Trophoblast cell (in vitro differentiated cells and primary cell): ENCODE data around the gene CYTH1.

Experiments
- DNase-seq, 2 donors: peaks; one replicate each; pipeline ENCODE4 v3.0.0-alpha.2; 2016
- H2AFZ ChIP-seq: 2 replicates; pipeline ENCODE4 v1.6.1; 2013; ENCODE audit warnings: low read length, moderate library complexity, mild to moderate bottlenecking; ENCODE audit not compliant: insufficient read depth, poor library complexity
- H2AK5ac ChIP-seq: 2 replicates; pipeline ENCODE4 v1.6.1; 2013; ENCODE audit warnings: mild to moderate bottlenecking, low read length
- H2BK120ac ChIP-seq: 2 replicates; pipeline ENCODE4 v1.6.1; 2013; ENCODE audit warnings: low read length, mild to moderate bottlenecking, moderate library complexity; ENCODE audit not compliant: insufficient read depth, poor library complexity
- H2BK12ac ChIP-seq: 2 replicates; pipeline ENCODE4 v1.6.1; 2013; ENCODE audit warnings: mild to moderate bottlenecking, low read length, moderate library complexity
- H2BK5ac ChIP-seq: 2 replicates; pipeline ENCODE4 v1.6.1; 2013; ENCODE audit warnings: low read length, low read depth, moderate library complexity, mild to moderate bottlenecking; ENCODE audit not compliant: poor library complexity
- H3K14ac ChIP-seq: 2 replicates; pipeline ENCODE4 v1.6.1; 2013; ENCODE audit warnings: mild to moderate bottlenecking, low read length
- H3K18ac ChIP-seq: 2 replicates; pipeline ENCODE4 v1.6.1; 2013; ENCODE audit warnings: mild to moderate bottlenecking, low read length
- H3K23ac ChIP-seq: 2 replicates; pipeline ENCODE4 v1.6.1; 2013; ENCODE audit warnings: low read length
- H3K27ac ChIP-seq: 2 replicates; pipeline ENCODE4 v1.5.1; 2013; ENCODE audit warnings: low read depth, mild to moderate bottlenecking, inconsistent platforms, low read length, moderate library complexity
- H3K27me3 ChIP-seq: 2 replicates; pipeline ENCODE4 v1.6.1; 2013; ENCODE audit warnings: inconsistent platforms, mild to moderate bottlenecking, low read length, moderate library complexity; ENCODE audit not compliant: insufficient read depth
- H3K36me3 ChIP-seq, 2 experiments: 1 replicate in 1 of 2; 2 replicates in 1 of 2; pipeline ENCODE4 v1.6.1; 2013; ENCODE audit warnings: low read length in 2 of 2, mild to moderate bottlenecking in 2 of 2, moderate library complexity in 1 of 2; ENCODE audit not compliant: insufficient read depth in 2 of 2, control insufficient read depth in 1 of 2
- H3K4ac ChIP-seq: 2 replicates; pipeline ENCODE4 v1.6.1; 2013; ENCODE audit warnings: low read depth, mild to moderate bottlenecking, low read length, moderate library complexity
- H3K4me1 ChIP-seq, 2 experiments: 1 replicate in 1 of 2; 2 replicates in 1 of 2; pipeline ENCODE4 v1.6.1; 2013; ENCODE audit warnings: low read length in 2 of 2, mild to moderate bottlenecking in 2 of 2, moderate library complexity in 1 of 2; ENCODE audit not compliant: insufficient read depth in 2 of 2, control insufficient read depth in 1 of 2
- H3K4me2 ChIP-seq: 2 replicates; pipeline ENCODE4 v1.6.1; 2013; ENCODE audit warnings: inconsistent platforms, mild to moderate bottlenecking, low read length, moderate library complexity
- H3K4me3 ChIP-seq: 2 replicates; pipeline ENCODE4 v1.5.1; 2013; ENCODE audit warnings: mild to moderate bottlenecking, low read depth, low read length, inconsistent platforms
- H3K79me1 ChIP-seq: one replicate; pipeline ENCODE4 v1.6.1; 2013; ENCODE audit warnings: low read length
- H3K79me2 ChIP-seq: 2 replicates; pipeline ENCODE4 v1.6.1; 2013; ENCODE audit warnings: low read length, mild to moderate bottlenecking; ENCODE audit not compliant: control insufficient read depth, insufficient read depth, poor library complexity
- H3K9ac ChIP-seq: 2 replicates; pipeline ENCODE4 v1.6.1; 2013; ENCODE audit warnings: mild to moderate bottlenecking, low read length
- H3K9me3 ChIP-seq: 2 replicates; pipeline ENCODE4 v1.6.1; 2013; ENCODE audit warnings: low read depth, mild to moderate bottlenecking, control low read depth, inconsistent platforms, low read length; ENCODE audit not compliant: insufficient read depth
- H4K12ac ChIP-seq: 2 replicates; pipeline ENCODE4 v1.6.1; 2013; ENCODE audit warnings: low read depth, mild to moderate bottlenecking, low read length, moderate library complexity
- H4K8ac ChIP-seq: 2 replicates; pipeline ENCODE4 v1.6.1; 2013; ENCODE audit warnings: low read depth, mild to moderate bottlenecking, low read length, moderate library complexity
- H4K91ac ChIP-seq: one replicate; pipeline ENCODE4 v1.6.1; 2013; ENCODE audit warnings: low read depth, mild to moderate bottlenecking, low read length, moderate library complexity
- WGBS: extraction: QIAGEN DNeasy Blood & Tissue Kit; methylation state at CpG from one replicate; pipeline ENCODE4 v1.1.7; 2013; ENCODE audit warnings: missing lambda C conversion rate; ENCODE audit not compliant: insufficient read length, insufficient coverage; ENCODE audit errors: extremely low coverage; 5-methylcytosine and 5-hydroxymethylcytosine counted together

Gene CYTH1

GRCh38 chr17:78717431-78717980 lies 64.6 kb downstream of the CYTH1 start:
- no peaks in the 10 kb centered on the region for H3K79me2 ChIP-seq
- H3K4me3 ChIP-seq, result peak overlapping the region; percentile 15
- no peak overlapping the region for H3K4me2 ChIP-seq
- no CpG with 5 or more reads among the region's 14 CpGs for WGBS
- peaks cover 5 to 7% of the 10 kb centered on the region in 2 experiments for H3K4me1 ChIP-seq
- H2AFZ ChIP-seq, result no peak overlapping the region
- H3K23ac ChIP-seq, result no peak overlapping the region
- no peak overlapping the region for H2BK12ac ChIP-seq
- DNase-seq, result no peak
- no peak overlapping the region for H2BK5ac ChIP-seq
- H2AK5ac ChIP-seq, result no peak overlapping the region
- H3K14ac ChIP-seq, result no peak overlapping the region
- H3K36me3 ChIP-seq, result no peaks in the 10 kb centered on the region
- no peak overlapping the region for H4K12ac ChIP-seq
- peaks cover 3% of the 10 kb centered on the region for H3K9me3 ChIP-seq
- no peak overlapping the region for H3K4ac ChIP-seq
- H4K91ac ChIP-seq, result no peak overlapping the region
- H3K18ac ChIP-seq, result no peak overlapping the region
- no peak overlapping the region for H3K9ac ChIP-seq
- H3K27me3 ChIP-seq, result no peaks in the 10 kb centered on the region
- H3K27ac ChIP-seq, result no peak overlapping the region
- no peak overlapping the region for H4K8ac ChIP-seq
- H3K79me1 ChIP-seq, result no peaks in the 10 kb centered on the region
- H2BK120ac ChIP-seq, result no peak overlapping the region

- Histone ChIP-seq H3K36me3 (no peaks in the 10 kb centered on the region), H2AK5ac (no peak overlapping the region), H3K27me3 (no peaks in the 10 kb centered on the region), H2BK120ac (no peak overlapping the region), H4K8ac (no peak overlapping the region), H3K9ac (no peak overlapping the region), H4K91ac (no peak overlapping the region), H3K4me1 (peaks cover 5 to 7% of the 10 kb centered on the region in 2 experiments), H2BK5ac (no peak overlapping the region), H4K12ac (no peak overlapping the region), H3K79me1 (no peaks in the 10 kb centered on the region), H3K4ac (no peak overlapping the region), H3K27ac (no peak overlapping the region), H3K9me3 (peaks cover 3% of the 10 kb centered on the region), H3K4me2 (no peak overlapping the region), H3K23ac (no peak overlapping the region), H2BK12ac (no peak overlapping the region), H3K4me3 (peak overlapping the region; percentile 28), H3K79me2 (no peaks in the 10 kb centered on the region), H3K14ac (no peak overlapping the region), H2AFZ (no peak overlapping the region), H3K18ac (no peak overlapping the region)
- no CpG with 5 or more reads among the region's 19 CpGs for WGBS
- no peak for DNase-seq
Measured at GRCh38 chr17:78716814-78717393, 65.2 kb downstream of the CYTH1 start.

- H3K79me2 ChIP-seq, result no peaks in the 10 kb centered on the region
- no CpG with 5 or more reads among the region's 1 CpG for WGBS
- H4K12ac ChIP-seq, result no peak overlapping the region
Measured at GRCh38 chr17:78716292-78716691, 65.8 kb downstream of the CYTH1 start.

GRCh38 chr17:78715876-78716275 lies 66.2 kb downstream of the CYTH1 start:
- Histone ChIP-seq H3K79me1 (no peaks in the 10 kb centered on the region), H2BK12ac (no peak overlapping the region), H3K4me2 (no peak overlapping the region), H2BK120ac (no peak overlapping the region), H3K4me1 (peaks cover 5 to 7% of the 10 kb centered on the region in 2 experiments), H3K4ac (no peak overlapping the region), H3K9me3 (peaks cover 3% of the 10 kb centered on the region), H3K4me3 (no peak overlapping the region), H4K91ac (no peak overlapping the region), H2AK5ac (no peak overlapping the region), H3K14ac (no peak overlapping the region), H3K9ac (no peak overlapping the region), H3K18ac (no peak overlapping the region), H3K27me3 (no peaks in the 10 kb centered on the region), H2AFZ (no peak overlapping the region), H3K36me3 (no peaks in the 10 kb centered on the region), H4K12ac (no peak overlapping the region), H3K27ac (no peak overlapping the region), H3K23ac (no peak overlapping the region), H4K8ac (no peak overlapping the region), H2BK5ac (no peak overlapping the region), H3K79me2 (no peaks in the 10 kb centered on the region)
- DNase-seq, result no peak
- no CpG with 5 or more reads among the region's 1 CpG for WGBS

More at GRCh38 chr17:78716292-78716691, 65.8 kb downstream of the CYTH1 start:
- Histone ChIP-seq H3K4me1 (peaks cover 5 to 7% of the 10 kb centered on the region in 2 experiments), H4K8ac (no peak overlapping the region), H3K18ac (no peak overlapping the region), H3K9ac (no peak overlapping the region), H3K27ac (no peak overlapping the region), H2AFZ (no peak overlapping the region), H3K36me3 (no peaks in the 10 kb centered on the region), H2AK5ac (no peak overlapping the region), H2BK12ac (no peak overlapping the region), H3K27me3 (no peaks in the 10 kb centered on the region), H3K9me3 (peaks cover 3% of the 10 kb centered on the region), H3K4me3 (no peak overlapping the region), H2BK5ac (no peak overlapping the region), H3K23ac (no peak overlapping the region), H2BK120ac (no peak overlapping the region), H3K14ac (no peak overlapping the region), H4K91ac (no peak overlapping the region), H3K4me2 (no peak overlapping the region), H3K4ac (no peak overlapping the region), H3K79me1 (no peaks in the 10 kb centered on the region)
- no peak for DNase-seq
